Peyer's patch (tissue), 4 donors: ENCODE measurements around the gene IL37. TPM values are rescaled to one million over a fixed set of nuclear protein-coding genes. Genes with fewer than 3 reads are reported as not detected.
A peak's percentile ranks its signal among the peaks of the same experiment; 100 is the strongest.

Experiments used
- DNase-seq, 3 donors: peaks; one replicate each; pipeline ENCODE4 v3.0.0-alpha.2; 2017 to 2019
- H3K27ac ChIP-seq, 4 donors: fragments of 200-600 bp; sonication (generic); one replicate each; pipeline ENCODE4 v1.5.1; 2016 to 2019
- H3K27me3 ChIP-seq, 2 donors: fragments of 200-600 bp; sonication (generic); one replicate each; pipeline ENCODE4 v1.5.1; 2019
- H3K36me3 ChIP-seq, 3 donors: fragments of 200-600 bp; sonication (generic); one replicate each; pipeline ENCODE4 v1.5.1; 2016 to 2019
- H3K4me1 ChIP-seq, 4 donors: fragments of 200-600 bp; sonication (generic); one replicate each; pipeline ENCODE4 v1.5.1; 2016 to 2019
- H3K4me3 ChIP-seq, 4 donors: fragments of 200-600 bp; sonication (generic); 1 replicate in 3 of 4; 2 replicates in 1 of 4; pipeline ENCODE4 v1.5.1; 2016 to 2019; ENCODE audit warnings: mild to moderate bottlenecking in 1 of 4
- H3K9me3 ChIP-seq, 4 donors: fragments of 200-600 bp; sonication (generic); one replicate each; pipeline ENCODE4 v1.5.1; 2016 to 2019; ENCODE audit warnings: mild to moderate bottlenecking in 1 of 4
- POLR2A ChIP-seq, 2 donors: fragments of 450-650 bp; IDR thresholded peaks; one replicate each; pipeline ENCODE4 v1.5.1; 2017; ENCODE audit warnings: antibody characterized with exemption in 2 of 2, mild to moderate bottlenecking in 2 of 2, moderate library complexity in 2 of 2
- total RNA-seq, 4 donors: library from RNA; depleted of rRNA; stranded (reverse); fragments of >200 nt; gene quantifications; one replicate each; pipeline ENCODE4 v1.1.0, GENCODE V29; 2016
- TF ChIP-seq, protein P1 (sequence below), 6 experiments: fragments of 450-650 bp in 4 of 6; fragments of 200-600 bp in 2 of 6; sonication (generic) in 1 of 6; IDR thresholded peaks; one replicate each; pipeline ENCODE4 v1.5.1; 2017 to 2019; ENCODE audit warnings: antibody characterized with exemption in 6 of 6, mild to moderate bottlenecking in 3 of 6, moderate library complexity in 1 of 6

The IL37 gene
- total RNA-seq, 4 donors from 2014 or later, result not detected

DNA sequence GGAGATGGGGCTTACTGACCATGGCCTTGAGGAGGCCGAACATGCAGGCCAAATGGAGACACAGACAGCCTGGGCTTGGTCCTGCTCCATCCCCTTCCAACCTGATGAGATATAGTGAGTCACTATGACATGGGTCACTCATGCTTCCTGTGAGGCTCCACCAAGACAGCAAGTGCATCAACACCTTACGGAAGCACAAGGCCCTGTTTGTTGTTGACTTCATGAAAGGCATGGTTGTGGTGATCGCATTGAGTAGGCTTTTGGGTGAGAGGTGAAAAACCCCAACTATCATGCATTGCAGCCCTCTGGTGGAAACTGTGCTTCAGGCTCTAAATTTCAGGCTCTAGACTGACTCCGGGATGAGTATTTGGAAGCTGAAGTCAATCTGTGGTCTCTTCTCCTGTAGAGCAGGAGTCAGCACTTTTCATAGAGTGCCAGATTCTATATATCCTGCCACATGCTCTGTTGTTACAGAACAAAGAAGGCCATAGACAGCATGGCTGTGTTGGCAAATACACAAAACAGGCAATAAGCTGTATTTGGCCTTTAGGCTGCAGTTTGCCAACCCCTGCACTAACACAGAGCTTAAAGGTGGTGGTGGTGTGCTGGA is 10.1 kb downstream of the IL37 start:
- Histone ChIP-seq H3K27me3 (no peaks in the 10 kb centered on the region), H3K4me3 (no peak overlapping the region), H3K36me3 (no peaks in the 10 kb centered on the region), H3K4me1 (peaks cover 0 to 5% (median 0%) of the 10 kb centered on the region in 4 donors), H3K27ac (no peak overlapping the region), H3K9me3 (no peaks in the 10 kb centered on the region)
- TF ChIP-seq POLR2A (IDR thresholded peaks at IDR 0.05), result no peak
- TF ChIP-seq, protein P1, sequence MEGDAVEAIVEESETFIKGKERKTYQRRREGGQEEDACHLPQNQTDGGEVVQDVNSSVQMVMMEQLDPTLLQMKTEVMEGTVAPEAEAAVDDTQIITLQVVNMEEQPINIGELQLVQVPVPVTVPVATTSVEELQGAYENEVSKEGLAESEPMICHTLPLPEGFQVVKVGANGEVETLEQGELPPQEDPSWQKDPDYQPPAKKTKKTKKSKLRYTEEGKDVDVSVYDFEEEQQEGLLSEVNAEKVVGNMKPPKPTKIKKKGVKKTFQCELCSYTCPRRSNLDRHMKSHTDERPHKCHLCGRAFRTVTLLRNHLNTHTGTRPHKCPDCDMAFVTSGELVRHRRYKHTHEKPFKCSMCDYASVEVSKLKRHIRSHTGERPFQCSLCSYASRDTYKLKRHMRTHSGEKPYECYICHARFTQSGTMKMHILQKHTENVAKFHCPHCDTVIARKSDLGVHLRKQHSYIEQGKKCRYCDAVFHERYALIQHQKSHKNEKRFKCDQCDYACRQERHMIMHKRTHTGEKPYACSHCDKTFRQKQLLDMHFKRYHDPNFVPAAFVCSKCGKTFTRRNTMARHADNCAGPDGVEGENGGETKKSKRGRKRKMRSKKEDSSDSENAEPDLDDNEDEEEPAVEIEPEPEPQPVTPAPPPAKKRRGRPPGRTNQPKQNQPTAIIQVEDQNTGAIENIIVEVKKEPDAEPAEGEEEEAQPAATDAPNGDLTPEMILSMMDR (IDR thresholded peaks at IDR 0.05), result no peak
- DNase-seq, result no peak

DNA sequence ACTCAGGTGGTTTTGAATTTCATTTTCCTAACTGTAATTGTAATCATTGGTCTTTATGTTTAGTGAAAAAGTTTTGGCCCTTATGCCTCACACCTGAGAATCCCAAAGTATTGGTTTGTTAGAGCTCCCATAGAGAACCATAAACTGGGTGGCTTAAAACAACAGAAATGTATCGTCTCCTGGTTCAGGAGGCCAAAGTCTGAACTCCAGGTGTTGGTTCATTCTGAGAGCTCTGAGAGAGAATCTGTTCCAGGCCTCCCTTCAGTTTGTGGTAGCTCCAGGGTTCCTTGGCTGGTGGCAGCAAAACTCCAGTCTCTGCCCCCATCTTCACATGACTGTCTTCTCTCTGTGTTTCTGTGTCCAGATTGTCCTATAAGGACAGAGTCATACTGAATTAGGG is 11.0 kb downstream of the IL37 start:
- TF ChIP-seq, protein P1 (IDR thresholded peaks at IDR 0.05), result no peak
- TF ChIP-seq POLR2A (IDR thresholded peaks at IDR 0.05), result no peak
- Histone ChIP-seq H3K36me3 (no peaks in the 10 kb centered on the region), H3K4me1 (peaks cover 0 to 5% (median 0%) of the 10 kb centered on the region in 4 donors), H3K27ac (no peak overlapping the region), H3K9me3 (no peaks in the 10 kb centered on the region), H3K4me3 (no peak overlapping the region), H3K27me3 (no peaks in the 10 kb centered on the region)
- DNase-seq, result no peak

DNA sequence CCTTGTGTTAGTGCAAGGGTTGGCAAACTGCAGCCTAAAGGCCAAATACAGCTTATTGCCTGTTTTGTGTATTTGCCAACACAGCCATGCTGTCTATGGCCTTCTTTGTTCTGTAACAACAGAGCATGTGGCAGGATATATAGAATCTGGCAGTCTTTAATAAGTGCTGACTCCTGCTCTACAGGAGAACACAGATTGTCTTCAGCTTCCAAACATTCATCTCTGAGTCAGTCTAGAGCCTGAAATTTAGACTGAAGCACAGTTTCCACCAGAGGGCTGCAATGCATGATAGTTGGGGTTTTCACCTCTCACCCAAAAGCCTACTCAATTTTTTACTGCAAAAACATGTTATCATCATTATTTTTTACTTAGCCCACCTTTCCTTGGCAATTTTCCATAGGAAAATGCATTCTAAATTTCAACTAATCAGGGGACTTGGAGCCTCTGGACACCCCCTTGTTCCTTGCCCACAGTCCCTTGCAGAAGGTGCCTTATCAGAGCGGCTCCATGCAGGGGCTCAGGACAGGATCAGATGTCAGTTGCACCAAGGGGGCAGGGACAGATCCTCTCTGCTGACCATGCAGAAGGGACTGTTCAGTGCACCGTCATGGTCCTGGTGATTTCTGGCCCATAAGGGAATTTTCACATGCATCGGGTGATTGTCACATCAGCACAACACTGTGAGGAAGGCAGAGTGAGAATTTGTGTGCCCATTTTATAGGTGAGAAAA is 12.4 kb downstream of the IL37 start:
- no peak for DNase-seq
- Histone ChIP-seq H3K27ac (no peak overlapping the region), H3K4me3 (no peak overlapping the region), H3K9me3 (no peaks in the 10 kb centered on the region), H3K4me1 (peaks cover 0 to 5% (median 0%) of the 10 kb centered on the region in 4 donors), H3K36me3 (no peaks in the 10 kb centered on the region), H3K27me3 (no peaks in the 10 kb centered on the region)
- TF ChIP-seq POLR2A (IDR thresholded peaks at IDR 0.05), result no peak
- TF ChIP-seq, protein P1 (IDR thresholded peaks at IDR 0.05), result no peak

DNA sequence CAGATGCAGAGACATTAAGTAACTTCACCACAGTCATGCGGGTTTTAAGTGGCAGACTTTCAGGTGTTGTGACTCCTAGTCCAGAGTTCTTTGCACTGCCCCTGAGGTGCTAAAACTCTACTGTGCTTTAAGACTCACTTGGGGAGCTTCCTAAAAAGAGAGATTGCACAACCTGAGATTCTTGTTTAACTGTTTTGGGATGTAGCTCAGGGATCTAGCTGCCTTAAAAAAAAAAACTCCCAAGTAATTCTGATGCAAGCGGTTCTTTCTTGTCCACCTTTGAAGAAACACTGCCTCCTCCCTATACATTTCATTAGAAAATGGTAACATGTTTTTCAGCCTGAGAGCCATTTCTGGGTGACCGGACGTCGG is 13.0 kb downstream of the IL37 start:
- TF ChIP-seq POLR2A (IDR thresholded peaks at IDR 0.05), result no peak
- TF ChIP-seq, protein P1 (IDR thresholded peaks at IDR 0.05), result no peak
- peak overlapping the region in 1 of 4 donors; percentile 16 for H3K27ac ChIP-seq

DNA sequence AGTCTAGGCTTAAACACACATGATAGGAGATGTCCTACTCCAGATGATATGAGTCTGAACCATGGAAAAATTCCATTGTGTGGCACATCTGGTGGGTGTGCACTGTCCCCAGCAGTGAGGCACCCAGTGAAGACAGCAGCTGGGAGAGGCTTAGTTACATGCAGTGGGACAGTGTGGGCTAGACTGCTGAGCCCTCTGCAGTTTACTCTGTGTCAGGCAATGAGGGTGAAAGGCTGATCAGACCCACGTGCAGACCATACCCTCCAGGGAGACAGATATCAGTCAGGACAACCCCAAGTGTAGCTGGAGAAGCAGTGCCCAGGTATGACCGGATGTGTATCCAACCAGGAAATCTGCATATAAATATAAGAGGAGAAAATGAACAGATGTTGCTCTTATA is 13.4 kb downstream of the IL37 start:
- no peaks in the 10 kb centered on the region for H3K9me3 ChIP-seq
- no peak for DNase-seq
- peak overlapping the region in 1 of 4 donors; percentile 16 for H3K27ac ChIP-seq
- TF ChIP-seq POLR2A (IDR thresholded peaks at IDR 0.05), result no peak
- TF ChIP-seq, protein P1 (IDR thresholded peaks at IDR 0.05), result no peak
- peaks cover 0 to 5% (median 0%) of the 10 kb centered on the region in 4 donors for H3K4me1 ChIP-seq
- H3K36me3 ChIP-seq, result no peaks in the 10 kb centered on the region
- H3K27me3 ChIP-seq, result no peaks in the 10 kb centered on the region
- H3K4me3 ChIP-seq, result no peak overlapping the region

More for the DNA sequence above, 13.0 kb downstream of the IL37 start:
- no peak overlapping the region for H3K4me3 ChIP-seq
- no peaks in the 10 kb centered on the region for H3K36me3 ChIP-seq
- H3K4me1 ChIP-seq, result peaks cover 0 to 5% (median 0%) of the 10 kb centered on the region in 4 donors
- no peaks in the 10 kb centered on the region for H3K27me3 ChIP-seq
- H3K9me3 ChIP-seq, result no peaks in the 10 kb centered on the region
- DNase-seq, result no peak
